HEK293 (cell line): ENCODE results near the gene LCA5L.

Experiments used
- BCL11B ChIP-seq: fragments of 450-650 bp; formaldehyde crosslinking; IDR thresholded peaks from 2 replicates; pipeline ENCODE4 v1.5.1; 2016; ENCODE audit warnings: low read depth, missing biosample characterization, missing genetic modification characterization
- EGR2 ChIP-seq: fragments of 450-650 bp; formaldehyde crosslinking; IDR thresholded peaks from 2 replicates; pipeline ENCODE4 v1.5.1; 2016; ENCODE audit warnings: low read depth, missing biosample characterization, missing genetic modification characterization
- ELK4 ChIP-seq: IDR thresholded peaks from 2 replicates; pipeline ENCODE4 v1.6.1; 2011; ENCODE audit warnings: mild to moderate bottlenecking, low read depth, low read length, borderline replicate concordance
- GLIS1 ChIP-seq: fragments of 450-650 bp; formaldehyde crosslinking; IDR thresholded peaks from 2 replicates; pipeline ENCODE4 v1.5.1; 2016; ENCODE audit warnings: missing biosample characterization, missing genetic modification characterization
- GLIS2 ChIP-seq: fragments of 450-650 bp; formaldehyde crosslinking; IDR thresholded peaks from 2 replicates; pipeline ENCODE4 v1.5.1; 2016; ENCODE audit warnings: missing biosample characterization, missing genetic modification characterization
- IKZF3 ChIP-seq: fragments of 450-650 bp; IDR thresholded peaks from 2 replicates; pipeline ENCODE4 v1.5.0; 2018; ENCODE audit warnings: missing biosample characterization, mild to moderate bottlenecking, missing genetic modification characterization, moderate library complexity
- OSR2 ChIP-seq: fragments of 450-650 bp; formaldehyde crosslinking; IDR thresholded peaks from 2 replicates; pipeline ENCODE4 v1.5.1; 2016; ENCODE audit warnings: missing biosample characterization, missing genetic modification characterization
- SALL2 ChIP-seq: fragments of 450-650 bp; formaldehyde crosslinking; IDR thresholded peaks from 2 replicates; pipeline ENCODE4 v1.5.0; 2017; ENCODE audit warnings: missing biosample characterization, mild to moderate bottlenecking, missing genetic modification characterization, borderline replicate concordance
- TCF7L2 ChIP-seq: IDR thresholded peaks from 2 replicates; pipeline ENCODE4 v1.6.1; 2011; ENCODE audit warnings: low read depth, mild to moderate bottlenecking, inconsistent platforms, low read length, moderate library complexity, borderline replicate concordance
- ZBTB11 ChIP-seq: fragments of 450-650 bp; formaldehyde crosslinking; conservative IDR thresholded peaks from 2 replicates; pipeline ENCODE4 v1.5.1; 2016; ENCODE audit warnings: low read depth, missing biosample characterization, missing genetic modification characterization
- ZBTB17 ChIP-seq: fragments of 450-650 bp; formaldehyde crosslinking; IDR thresholded peaks from 2 replicates; pipeline ENCODE4 v1.5.1; 2016; ENCODE audit warnings: missing biosample characterization, missing genetic modification characterization
- ZBTB21 ChIP-seq: fragments of 450-650 bp; formaldehyde crosslinking; IDR thresholded peaks from 2 replicates; pipeline ENCODE4 v1.5.1; 2017; ENCODE audit warnings: missing biosample characterization, missing genetic modification characterization
- ZFP37 ChIP-seq: fragments of 450-650 bp; formaldehyde crosslinking; IDR thresholded peaks from 2 replicates; pipeline ENCODE4 v1.5.1; 2016; ENCODE audit warnings: missing biosample characterization, missing genetic modification characterization
- ZFP41 ChIP-seq: fragments of 450-650 bp; formaldehyde crosslinking; IDR thresholded peaks from 2 replicates; pipeline ENCODE4 v1.5.1; 2016; ENCODE audit warnings: missing biosample characterization, missing genetic modification characterization, borderline replicate concordance
- ZNF211 ChIP-seq: fragments of 450-650 bp; formaldehyde crosslinking; IDR thresholded peaks from 2 replicates; pipeline ENCODE4 v1.5.1; 2016; ENCODE audit warnings: low read depth, missing biosample characterization, missing genetic modification characterization
- ZNF223 ChIP-seq: fragments of 450-650 bp; formaldehyde crosslinking; IDR thresholded peaks from 2 replicates; pipeline ENCODE4 v1.5.1; 2016; ENCODE audit warnings: missing biosample characterization, missing genetic modification characterization
- ZNF239 ChIP-seq: fragments of 450-650 bp; formaldehyde crosslinking; IDR thresholded peaks from 2 replicates; pipeline ENCODE4 v1.5.1; 2016; ENCODE audit warnings: missing biosample characterization, missing genetic modification characterization
- ZNF26 ChIP-seq: fragments of 450-650 bp; formaldehyde crosslinking; IDR thresholded peaks from 2 replicates; pipeline ENCODE4 v1.5.1; 2016; ENCODE audit warnings: missing biosample characterization, missing genetic modification characterization
- ZNF280D ChIP-seq: fragments of 450-650 bp; formaldehyde crosslinking; IDR thresholded peaks from 2 replicates; pipeline ENCODE4 v1.5.1; 2016; ENCODE audit warnings: missing biosample characterization, missing genetic modification characterization
- ZNF302 ChIP-seq: fragments of 450-650 bp; formaldehyde crosslinking; IDR thresholded peaks from 2 replicates; pipeline ENCODE4 v1.5.1; 2016; ENCODE audit warnings: missing biosample characterization, missing genetic modification characterization, low read depth
- ZNF354C ChIP-seq: fragments of 450-650 bp; formaldehyde crosslinking; IDR thresholded peaks from 2 replicates; pipeline ENCODE4 v1.5.1; 2016; ENCODE audit warnings: missing biosample characterization, missing genetic modification characterization, low read depth, borderline replicate concordance
- ZNF366 ChIP-seq: fragments of 450-650 bp; formaldehyde crosslinking; conservative IDR thresholded peaks from 2 replicates; pipeline ENCODE4 v1.5.1; 2016; ENCODE audit warnings: missing biosample characterization, missing genetic modification characterization
- ZNF423 ChIP-seq: fragments of 450-650 bp; formaldehyde crosslinking; IDR thresholded peaks from 2 replicates; pipeline ENCODE4 v1.5.1; 2016; ENCODE audit warnings: missing biosample characterization, missing genetic modification characterization
- ZNF501 ChIP-seq: fragments of 450-650 bp; formaldehyde crosslinking; IDR thresholded peaks from 2 replicates; pipeline ENCODE4 v1.5.1; 2016; ENCODE audit warnings: missing biosample characterization, missing genetic modification characterization
- ZNF529 ChIP-seq: fragments of 450-650 bp; formaldehyde crosslinking; IDR thresholded peaks from 2 replicates; pipeline ENCODE4 v1.5.1; 2017; ENCODE audit warnings: missing genetic modification characterization, missing biosample characterization; ENCODE audit not compliant: insufficient replicate concordance
- ZNF549 ChIP-seq: fragments of 450-650 bp; IDR thresholded peaks from 2 replicates; pipeline ENCODE4 v1.5.1; 2018; ENCODE audit warnings: missing biosample characterization, missing genetic modification characterization, mild to moderate bottlenecking, inconsistent platforms, moderate library complexity
- ZNF626 ChIP-seq: fragments of 450-650 bp; sonication (Bioruptor Pico); formaldehyde crosslinking; IDR thresholded peaks from 2 replicates; pipeline ENCODE4 v1.5.1; 2018; ENCODE audit warnings: missing biosample characterization, missing genetic modification characterization, inconsistent platforms
- ZNF654 ChIP-seq: fragments of 450-650 bp; formaldehyde crosslinking; IDR thresholded peaks from 2 replicates; pipeline ENCODE4 v1.5.1; 2016; ENCODE audit warnings: low read depth, missing biosample characterization, missing genetic modification characterization
- ZNF660 ChIP-seq: fragments of 450-650 bp; IDR thresholded peaks from 2 replicates; pipeline ENCODE4 v1.5.1; 2018; ENCODE audit warnings: missing biosample characterization, mild to moderate bottlenecking, missing genetic modification characterization
- ZSCAN23 ChIP-seq: fragments of 450-650 bp; formaldehyde crosslinking; IDR thresholded peaks from 2 replicates; pipeline ENCODE4 v1.5.1; 2016; ENCODE audit warnings: missing biosample characterization, missing genetic modification characterization

The LCA5L gene

GRCh38 chr21:39452207-39452969 is 6.8 kb upstream of the LCA5L start (continued):
- TF ChIP-seq ZBTB11 (tag by site-specific recombination) (no peak), ZNF626 (tag by site-specific recombination) (no peak), TCF7L2 (no peak), ZNF211 (no peak), ZNF660 (peak; percentile 75), OSR2 (tag by site-specific recombination) (0 out of 2 replicates have a peak, but pooled peaks have one; percentile 6), ZNF26 (no peak), EGR2 (tag by site-specific recombination) (no peak), ZNF423 (tag by site-specific recombination) (no peak), BCL11B (tag by site-specific recombination) (no peak), SALL2 (tag by site-specific recombination) (no peak), ZNF239 (no peak), ZNF529 (no peak), ZNF501 (tag by site-specific recombination) (no peak), ELK4 (no peak), ZBTB17 (peak; percentile 67), ZSCAN23 (tag by site-specific recombination) (no peak), GLIS2 (tag by site-specific recombination) (no peak), ZNF654 (tag by site-specific recombination) (no peak), ZNF223 (tag by site-specific recombination) (no peak), ZNF366 (tag by site-specific recombination) (peak; percentile 85), ZNF354C (tag by site-specific recombination) (no peak), ZNF302 (no peak), GLIS1 (tag by site-specific recombination) (no peak), ZNF280D (tag by site-specific recombination) (no peak), ZFP41 (tag by site-specific recombination) (no peak), ZNF549 (no peak), ZFP37 (tag by site-specific recombination) (no peak), IKZF3 (tag by site-specific recombination) (no peak), ZBTB21 (tag by site-specific recombination) (peak; percentile 94)
